ENCODE results near the gene CNTROB. TPM values are rescaled to one million over a fixed set of nuclear protein-coding genes. Genes with fewer than 3 reads are reported as not detected.

The CNTROB gene, protein sequence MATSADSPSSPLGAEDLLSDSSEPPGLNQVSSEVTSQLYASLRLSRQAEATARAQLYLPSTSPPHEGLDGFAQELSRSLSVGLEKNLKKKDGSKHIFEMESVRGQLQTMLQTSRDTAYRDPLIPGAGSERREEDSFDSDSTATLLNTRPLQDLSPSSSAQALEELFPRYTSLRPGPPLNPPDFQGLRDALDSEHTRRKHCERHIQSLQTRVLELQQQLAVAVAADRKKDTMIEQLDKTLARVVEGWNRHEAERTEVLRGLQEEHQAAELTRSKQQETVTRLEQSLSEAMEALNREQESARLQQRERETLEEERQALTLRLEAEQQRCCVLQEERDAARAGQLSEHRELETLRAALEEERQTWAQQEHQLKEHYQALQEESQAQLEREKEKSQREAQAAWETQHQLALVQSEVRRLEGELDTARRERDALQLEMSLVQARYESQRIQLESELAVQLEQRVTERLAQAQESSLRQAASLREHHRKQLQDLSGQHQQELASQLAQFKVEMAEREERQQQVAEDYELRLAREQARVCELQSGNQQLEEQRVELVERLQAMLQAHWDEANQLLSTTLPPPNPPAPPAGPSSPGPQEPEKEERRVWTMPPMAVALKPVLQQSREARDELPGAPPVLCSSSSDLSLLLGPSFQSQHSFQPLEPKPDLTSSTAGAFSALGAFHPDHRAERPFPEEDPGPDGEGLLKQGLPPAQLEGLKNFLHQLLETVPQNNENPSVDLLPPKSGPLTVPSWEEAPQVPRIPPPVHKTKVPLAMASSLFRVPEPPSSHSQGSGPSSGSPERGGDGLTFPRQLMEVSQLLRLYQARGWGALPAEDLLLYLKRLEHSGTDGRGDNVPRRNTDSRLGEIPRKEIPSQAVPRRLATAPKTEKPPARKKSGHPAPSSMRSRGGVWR
- polyA plus RNA-seq: 10 to 100 TPM; 18.4 to 24.6 (median 24.0) TPM
- long read RNA-seq, donor 1: 0 reads
- long read RNA-seq, donor 2: 0 reads
- long read RNA-seq, donor 3: 0 reads
- long read RNA-seq, donor 4: 0 reads
- long read RNA-seq, donor 5, partial matches to known transcripts: 0 of 1 reads
- long read RNA-seq, donor 5, other reads (novel, unspliced or antisense): 0 of 1 reads
- long read RNA-seq, donor 6, partial matches to known transcripts: 0 of 1 reads
- long read RNA-seq, donor 6, other reads (novel, unspliced or antisense): 0 of 1 reads
- long read RNA-seq, donor 7, partial matches to known transcripts: 0 of 2 reads
- long read RNA-seq, donor 7, other reads (novel, unspliced or antisense): 0 of 2 reads
- long read RNA-seq, donor 8: 0 reads
- long read RNA-seq, donor 9: 0 reads
- long read RNA-seq, donor 10, partial matches to known transcripts: 0 of 1 reads
- long read RNA-seq, donor 10, other reads (novel, unspliced or antisense): 0 of 1 reads

GRCh38 chr17:7931709-7932482 is at the start of gene CNTROB, which contains the start of gene TRAPPC1:
Gene CNTROB (plus strand): TSS chr17:7932206. CDS start chr17:7933080, 874 bp downstream.
Gene TRAPPC1 (minus strand): TSS chr17:7931946. CDS start chr17:7931829, 117 bp downstream.
- FAIRE-seq (no peak), DNase-seq (peak; percentile 99 to 100)
- peak within 1 kb of the TSS; percentile 55 to 97 (median 61) for H3K4me3 ChIP-seq (ENCODE audit: low read depth in 1 of 3, low read length in 3 of 3)
- peaks cover 0 to 21% (median 13%) of the 10 kb centered on the region in 3 donors for H3K4me1 ChIP-seq (ENCODE audit: control insufficient read depth in 3 of 3, insufficient read depth in 2 of 3, low read depth in 1 of 3, low read length in 2 of 3)
- peak within 1 kb of the TSS; percentile 56 to 78 (median 75) for H3K27ac ChIP-seq (ENCODE audit: low read depth in 1 of 3, low read length in 2 of 3)
- no peaks in the 10 kb centered on the region for H3K9me3 ChIP-seq (ENCODE audit: control insufficient read depth in 2 of 2, insufficient read depth in 1 of 2, low read depth in 1 of 2, low read length in 1 of 2)
- 0% methylated on average over 51 to 55 of the region's 55 CpGs for WGBS, 3 donors
- H3K27me3 ChIP-seq (ENCODE audit: control insufficient read depth in 3 of 3, insufficient read depth in 3 of 3, low read length in 3 of 3): peaks cover 0 to 9% (median 0%) of the 10 kb centered on the region in 3 donors
- H3K36me3 ChIP-seq (ENCODE audit: control insufficient read depth in 3 of 3, insufficient read depth in 2 of 3, low read depth in 1 of 3, low read length in 3 of 3): peaks cover 1 to 22% (median 6%) of the 10 kb centered on the region in 3 donors

GRCh38 chr17:7882629-7883028 is 49.4 kb upstream of the CNTROB start:
- Histone ChIP-seq H3K27ac (ENCODE audit: low read depth in 1 of 3, low read length in 2 of 3) (peak overlapping the region; percentile 3 to 52 (median 11)), H3K27me3 (ENCODE audit: control insufficient read depth in 3 of 3, insufficient read depth in 3 of 3, low read length in 3 of 3) (no peaks in the 10 kb centered on the region), H3K4me3 (ENCODE audit: low read depth in 1 of 3, low read length in 3 of 3) (no peak overlapping the region), H3K4me1 (ENCODE audit: control insufficient read depth in 3 of 3, insufficient read depth in 2 of 3, low read depth in 1 of 3, low read length in 2 of 3) (peaks cover 2 to 48% (median 6%) of the 10 kb centered on the region in 3 donors), H3K36me3 (ENCODE audit: control insufficient read depth in 3 of 3, insufficient read depth in 2 of 3, low read depth in 1 of 3, low read length in 3 of 3) (peaks cover 0 to 21% (median 4%) of the 10 kb centered on the region in 3 donors), H3K9me3 (ENCODE audit: control insufficient read depth in 2 of 2, insufficient read depth in 1 of 2, low read depth in 1 of 2, low read length in 1 of 2) (no peaks in the 10 kb centered on the region)
- DNase-seq (no peak), FAIRE-seq (no peak)
- WGBS, 3 donors: 68 to 87% (median 77%) methylated on average over 3 of the region's 3 CpGs

DNA sequence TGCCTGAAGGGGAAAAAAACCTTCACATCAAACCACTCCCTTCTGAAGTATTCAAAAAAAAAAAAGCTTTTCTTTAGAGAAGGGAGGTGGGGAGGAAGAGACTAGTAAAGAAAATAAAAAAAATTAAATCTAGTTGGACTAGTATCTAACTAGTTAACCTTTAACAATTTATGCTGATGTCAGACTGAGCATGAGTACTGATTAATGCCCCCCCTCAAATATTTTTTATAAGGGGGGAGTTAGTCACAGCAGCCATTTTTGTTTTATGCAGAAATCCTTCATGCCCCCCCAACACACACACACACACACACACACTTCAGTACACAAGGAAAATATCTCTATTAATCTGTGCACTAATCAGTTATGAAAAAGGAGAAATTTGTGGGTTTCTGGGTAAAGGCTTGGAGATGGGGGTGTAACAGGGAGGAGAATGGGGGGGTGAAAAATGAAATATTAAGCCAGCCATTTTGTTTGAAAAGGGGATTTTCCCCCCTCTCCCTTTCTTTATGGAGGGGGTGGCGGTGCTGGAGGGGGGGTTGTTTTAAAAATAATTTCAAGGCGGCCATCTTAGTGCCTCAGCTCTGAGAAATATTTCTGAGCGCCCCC is 48.1 kb upstream of the CNTROB start:
- Histone ChIP-seq H3K4me1 (ENCODE audit: control insufficient read depth in 3 of 3, insufficient read depth in 2 of 3, low read depth in 1 of 3, low read length in 2 of 3) (peaks cover 2 to 59% (median 16%) of the 10 kb centered on the region in 3 donors), H3K27me3 (ENCODE audit: control insufficient read depth in 3 of 3, insufficient read depth in 3 of 3, low read length in 3 of 3) (no peaks in the 10 kb centered on the region), H3K9me3 (ENCODE audit: control insufficient read depth in 2 of 2, insufficient read depth in 1 of 2, low read depth in 1 of 2, low read length in 1 of 2) (no peaks in the 10 kb centered on the region), H3K27ac (ENCODE audit: low read depth in 1 of 3, low read length in 2 of 3) (peak overlapping the region in 1 of 3 donors; percentile 74), H3K4me3 (ENCODE audit: low read depth in 1 of 3, low read length in 3 of 3) (peak overlapping the region in 1 of 3 donors; percentile 52), H3K36me3 (ENCODE audit: control insufficient read depth in 3 of 3, insufficient read depth in 2 of 3, low read depth in 1 of 3, low read length in 3 of 3) (peaks cover 0 to 17% (median 4%) of the 10 kb centered on the region in 3 donors)
- DNase-seq (peak in 1 of 2 donors; percentile 66), FAIRE-seq (no peak)
- WGBS, 3 donors: 0 to 2% (median 0%) methylated on average over 2 to 3 of the region's 3 CpGs

GRCh38 chr17:7884581-7885366 is 47.2 kb upstream of the CNTROB start:
- Histone ChIP-seq H3K4me1 (ENCODE audit: control insufficient read depth in 3 of 3, insufficient read depth in 2 of 3, low read depth in 1 of 3, low read length in 2 of 3) (peaks cover 5 to 67% (median 23%) of the 10 kb centered on the region in 3 donors), H3K4me3 (ENCODE audit: low read depth in 1 of 3, low read length in 3 of 3) (peak overlapping the region; percentile 68 to 87 (median 86)), H3K27ac (ENCODE audit: low read depth in 1 of 3, low read length in 2 of 3) (peak overlapping the region; percentile 66 to 91 (median 89)), H3K27me3 (ENCODE audit: control insufficient read depth in 3 of 3, insufficient read depth in 3 of 3, low read length in 3 of 3) (no peaks in the 10 kb centered on the region), H3K36me3 (ENCODE audit: control insufficient read depth in 3 of 3, insufficient read depth in 2 of 3, low read depth in 1 of 3, low read length in 3 of 3) (peaks cover 0 to 20% (median 4%) of the 10 kb centered on the region in 3 donors), H3K9me3 (ENCODE audit: control insufficient read depth in 2 of 2, insufficient read depth in 1 of 2, low read depth in 1 of 2, low read length in 1 of 2) (no peaks in the 10 kb centered on the region)
- peak in 1 of 2 donors; percentile 39 for DNase-seq
- FAIRE-seq: no peak
- WGBS, 3 donors: 0 to 4% (median 0%) methylated on average over 1 to 87 of the region's 100 CpGs

DNA sequence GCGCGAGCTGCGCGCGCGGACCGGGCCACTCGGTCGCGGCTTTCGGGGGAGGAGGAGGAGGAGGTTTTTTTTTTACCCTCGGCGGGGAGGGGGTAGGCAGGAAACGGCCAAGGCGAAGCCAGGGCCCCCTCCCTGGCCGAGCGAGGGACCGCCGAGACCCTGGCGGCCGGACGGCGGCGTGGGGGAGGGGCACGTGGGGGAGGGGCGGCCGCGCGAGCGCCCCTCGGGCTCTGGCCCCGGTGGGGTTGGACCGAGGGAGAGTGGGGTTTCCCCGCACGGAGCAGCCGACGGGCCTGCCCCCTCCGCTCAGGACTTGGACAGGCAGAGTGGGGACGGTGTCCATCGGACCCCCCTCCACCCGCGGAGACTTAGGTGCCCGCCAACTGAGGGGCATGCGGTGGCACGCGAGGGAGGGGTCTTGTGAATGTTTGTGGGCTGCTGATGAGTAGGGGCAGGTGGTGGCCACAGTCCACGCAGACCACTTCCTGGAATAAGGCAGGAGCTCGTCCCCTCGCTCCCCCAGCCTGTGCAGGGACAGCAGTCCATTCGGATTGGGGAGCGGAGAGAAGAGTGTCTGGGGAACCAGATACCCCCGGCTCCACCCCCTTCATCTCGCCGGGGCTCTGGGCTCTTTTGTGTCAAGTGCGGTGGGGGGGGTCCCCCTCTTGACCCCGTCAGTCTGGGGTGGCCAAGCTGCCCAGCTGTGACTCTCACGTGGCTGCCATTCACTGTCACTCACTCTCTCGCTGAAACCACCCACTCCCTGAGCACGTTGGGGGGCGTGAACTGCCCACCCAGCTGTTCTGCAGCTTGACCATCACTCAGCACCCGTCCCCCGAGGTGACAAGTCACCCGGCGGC is 46.4 kb upstream of the CNTROB start:
- FAIRE-seq (no peak), DNase-seq (peak in 1 of 2 donors; percentile 60)
- no peaks in the 10 kb centered on the region for H3K27me3 ChIP-seq (ENCODE audit: control insufficient read depth in 3 of 3, insufficient read depth in 3 of 3, low read length in 3 of 3)
- peak overlapping the region; percentile 66 to 93 (median 89) for H3K27ac ChIP-seq (ENCODE audit: low read depth in 1 of 3, low read length in 2 of 3)
- peak overlapping the region; percentile 68 to 87 (median 86) for H3K4me3 ChIP-seq (ENCODE audit: low read depth in 1 of 3, low read length in 3 of 3)
- no peaks in the 10 kb centered on the region for H3K9me3 ChIP-seq (ENCODE audit: control insufficient read depth in 2 of 2, insufficient read depth in 1 of 2, low read depth in 1 of 2, low read length in 1 of 2)
- H3K4me1 ChIP-seq (ENCODE audit: control insufficient read depth in 3 of 3, insufficient read depth in 2 of 3, low read depth in 1 of 3, low read length in 2 of 3): peaks cover 5 to 63% (median 24%) of the 10 kb centered on the region in 3 donors
- WGBS, 3 donors: 0 to 1% (median 0%) methylated on average over 35 to 64 of the region's 64 CpGs
- peaks cover 0 to 24% (median 4%) of the 10 kb centered on the region in 3 donors for H3K36me3 ChIP-seq (ENCODE audit: control insufficient read depth in 3 of 3, insufficient read depth in 2 of 3, low read depth in 1 of 3, low read length in 3 of 3)

Data from small intestine (tissue), 16 donors.